Neuronal stem cell (in vitro differentiated cells): ENCODE results near the gene ST6GAL1. TPM values are rescaled to one million over a fixed set of nuclear protein-coding genes. Genes with fewer than 3 reads are reported as not detected.
A peak's percentile ranks its signal among the peaks of the same experiment; 100 is the strongest.

Experiments used
- DNase-seq: peaks from one replicate; pipeline ENCODE4 v3.0.0-alpha.2; 2013; ENCODE audit warnings: low spot score
- H2AFZ ChIP-seq: one replicate; pipeline ENCODE4 v1.6.1; 2013; ENCODE audit warnings: mild to moderate bottlenecking, low read length, inconsistent platforms
- H2AK5ac ChIP-seq: 2 replicates; pipeline ENCODE4 v1.6.1; 2013; ENCODE audit warnings: low read depth, mild to moderate bottlenecking, inconsistent platforms, low read length, moderate library complexity, mixed read lengths
- H2BK120ac ChIP-seq: 2 replicates; pipeline ENCODE4 v1.6.1; 2013; ENCODE audit warnings: low read depth, mild to moderate bottlenecking, inconsistent platforms, low read length, moderate library complexity, mixed read lengths
- H2BK12ac ChIP-seq: one replicate; pipeline ENCODE4 v1.6.1; 2013; ENCODE audit warnings: low read length, inconsistent platforms
- H2BK15ac ChIP-seq: 2 replicates; pipeline ENCODE4 v1.6.1; 2013; ENCODE audit warnings: mild to moderate bottlenecking, low read length, inconsistent platforms, mixed read lengths
- H2BK5ac ChIP-seq: one replicate; pipeline ENCODE4 v1.6.1; 2013; ENCODE audit warnings: inconsistent platforms, mild to moderate bottlenecking, low read length, moderate library complexity
- H3K14ac ChIP-seq: one replicate; pipeline ENCODE4 v1.6.1; 2013; ENCODE audit warnings: low read length, inconsistent platforms
- H3K18ac ChIP-seq: 2 replicates; pipeline ENCODE4 v1.6.1; 2013; ENCODE audit warnings: low read length, inconsistent platforms
- H3K23ac ChIP-seq: 2 replicates; pipeline ENCODE4 v1.6.1; 2013; ENCODE audit warnings: low read depth, mild to moderate bottlenecking, mixed read lengths, low read length, inconsistent platforms; ENCODE audit not compliant: poor library complexity
- H3K27ac ChIP-seq: replicated peaks from 3 replicates; pipeline ENCODE4 v1.5.1; 2013; ENCODE audit warnings: low read length, inconsistent platforms
- H3K27me3 ChIP-seq, 3 experiments: 2 replicates each; pipeline ENCODE4 v1.6.1; 2013; ENCODE audit warnings: low read length in 3 of 3, mild to moderate bottlenecking in 2 of 3, inconsistent platforms in 1 of 3, low read depth in 1 of 3, mixed read lengths in 1 of 3, moderate library complexity in 1 of 3; ENCODE audit not compliant: control insufficient read depth in 3 of 3, insufficient read depth in 3 of 3
- H3K36me3 ChIP-seq, 2 donors: replicated peaks in 1 of 2; 2 replicates each; pipeline ENCODE4 v1.6.1; 2013; ENCODE audit warnings: low read length in 2 of 2; ENCODE audit not compliant: control insufficient read depth in 2 of 2, insufficient read depth in 2 of 2
- H3K4ac ChIP-seq: 2 replicates; pipeline ENCODE4 v1.6.1; 2013; ENCODE audit warnings: inconsistent platforms, mild to moderate bottlenecking, low read length, moderate library complexity
- H3K4me1 ChIP-seq, 2 donors: 1 replicate in 1 of 2; 2 replicates in 1 of 2; pipeline ENCODE4 v1.6.1; 2013; ENCODE audit warnings: low read length in 2 of 2, low read depth in 1 of 2; ENCODE audit not compliant: control insufficient read depth in 2 of 2, insufficient read depth in 1 of 2
- H3K4me2 ChIP-seq: one replicate; pipeline ENCODE4 v1.6.1; 2013; ENCODE audit warnings: mild to moderate bottlenecking, low read length, inconsistent platforms; ENCODE audit not compliant: insufficient read depth, poor library complexity, severe bottlenecking
- H3K4me3 ChIP-seq, 2 donors: 2 replicates each; pipeline ENCODE4 v1.5.1; 2013; ENCODE audit warnings: low read length in 2 of 2, mild to moderate bottlenecking in 2 of 2, inconsistent platforms in 1 of 2, moderate library complexity in 1 of 2
- H3K79me1 ChIP-seq: one replicate; pipeline ENCODE4 v1.6.1; 2013; ENCODE audit warnings: low read depth, mild to moderate bottlenecking, inconsistent platforms, low read length, moderate library complexity
- H3K9ac ChIP-seq: one replicate; pipeline ENCODE4 v1.6.1; 2013; ENCODE audit warnings: mild to moderate bottlenecking, low read depth, low read length, inconsistent platforms; ENCODE audit not compliant: poor library complexity
- H3K9me3 ChIP-seq, 2 donors: replicated peaks in 1 of 2; 2 replicates each; pipeline versions ENCODE3 to v1.6.1; 2013; ENCODE audit warnings: low read length in 2 of 2, mild to moderate bottlenecking in 2 of 2, inconsistent platforms in 1 of 2, low read depth in 1 of 2, mixed read lengths in 1 of 2, moderate library complexity in 1 of 2; ENCODE audit not compliant: control insufficient read depth in 2 of 2, insufficient read depth in 1 of 2
- H4K8ac ChIP-seq: one replicate; pipeline ENCODE4 v1.6.1; 2013; ENCODE audit warnings: low read depth, mild to moderate bottlenecking, inconsistent platforms, low read length, moderate library complexity
- H4K91ac ChIP-seq: one replicate; pipeline ENCODE4 v1.6.1; 2013; ENCODE audit warnings: low read length, low read depth, mild to moderate bottlenecking, inconsistent platforms; ENCODE audit not compliant: poor library complexity
- WGBS, 2 donors: extraction: QIAGEN DNeasy Blood & Tissue Kit; methylation state at CpG; one replicate each; pipeline ENCODE4 v1.1.7; 2013; ENCODE audit warnings: missing lambda C conversion rate in 2 of 2, mixed read lengths in 1 of 2; ENCODE audit not compliant: insufficient read length in 2 of 2, insufficient replicate concordance in 1 of 2; ENCODE audit errors: extremely low coverage in 2 of 2; 5-methylcytosine and 5-hydroxymethylcytosine counted together
- polyA plus RNA-seq, 2 experiments: library from polyadenylated mRNA; stranded (reverse); fragments of 200-250 nt; gene quantifications; one replicate each; pipeline ENCODE4 v1.2.3, GENCODE V29; 2013

The ST6GAL1 gene, protein sequence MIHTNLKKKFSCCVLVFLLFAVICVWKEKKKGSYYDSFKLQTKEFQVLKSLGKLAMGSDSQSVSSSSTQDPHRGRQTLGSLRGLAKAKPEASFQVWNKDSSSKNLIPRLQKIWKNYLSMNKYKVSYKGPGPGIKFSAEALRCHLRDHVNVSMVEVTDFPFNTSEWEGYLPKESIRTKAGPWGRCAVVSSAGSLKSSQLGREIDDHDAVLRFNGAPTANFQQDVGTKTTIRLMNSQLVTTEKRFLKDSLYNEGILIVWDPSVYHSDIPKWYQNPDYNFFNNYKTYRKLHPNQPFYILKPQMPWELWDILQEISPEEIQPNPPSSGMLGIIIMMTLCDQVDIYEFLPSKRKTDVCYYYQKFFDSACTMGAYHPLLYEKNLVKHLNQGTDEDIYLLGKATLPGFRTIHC
- polyA plus RNA-seq (2013, experiment 1 of 2), result 28.7 TPM
- polyA plus RNA-seq (2013, experiment 2 of 2), result 29.0 TPM

DNA sequence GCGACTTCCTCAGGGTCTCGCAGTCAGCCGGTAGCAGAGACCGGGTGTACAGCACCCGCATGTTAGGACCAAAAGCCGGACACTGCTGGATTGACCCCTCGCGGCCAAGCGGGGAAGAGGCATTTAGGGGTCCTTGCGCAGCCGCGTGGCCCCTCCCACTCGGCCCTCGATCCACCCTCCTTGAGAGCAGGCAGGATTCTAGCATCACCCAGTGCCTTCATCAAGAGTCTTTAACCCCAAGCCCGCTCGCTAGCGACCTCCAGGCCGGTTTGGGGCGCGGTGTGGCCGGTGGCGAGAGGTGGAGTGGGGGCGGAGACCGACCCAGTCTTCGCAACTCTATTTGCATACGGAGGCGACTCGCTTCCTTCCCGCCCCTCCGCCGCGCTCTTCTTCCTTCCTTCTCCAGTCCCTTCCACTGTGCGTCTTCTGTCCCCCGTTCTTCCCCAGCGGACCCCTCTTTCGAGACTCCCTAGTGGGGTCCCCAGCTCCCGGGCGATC lies at the start of gene ST6GAL1:
Gene ST6GAL1, plus strand, starts transcription at position 384 of the 498 bp plus-strand sequence. CDS start 112,178 bp downstream, outside the sequence.
- peaks cover 7 to 10% of the 10 kb centered on the region in 2 donors for H3K4me1 ChIP-seq
- H2BK120ac ChIP-seq, result peak within 1 kb of the TSS; percentile 51

DNA sequence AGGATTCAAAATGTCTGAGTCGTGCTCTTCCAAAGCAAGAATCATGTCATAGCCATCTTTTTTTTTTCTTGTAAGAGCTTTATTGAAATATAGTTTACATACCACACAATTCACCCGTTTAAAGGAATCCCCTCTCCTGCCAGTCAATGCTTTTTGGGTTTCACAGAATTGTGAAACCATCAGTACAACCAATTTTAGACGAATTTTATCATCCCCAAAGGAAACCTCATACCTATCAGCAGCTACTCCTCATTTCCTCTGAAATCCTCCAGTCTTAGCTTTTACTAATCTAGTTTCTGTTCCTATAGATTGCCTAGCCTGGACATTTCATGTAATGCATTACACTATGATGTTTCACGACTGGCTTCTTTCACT lies 48.2 kb upstream of the ST6GAL1 start:
- H3K36me3 ChIP-seq, result no peaks in the 10 kb centered on the region

More for the DNA sequence above, at the start of gene ST6GAL1:
- peak within 1 kb of the TSS; percentile 91 for H3K4me2 ChIP-seq
- H3K27me3 ChIP-seq, result peaks cover 0 to 16% (median 0%) of the 10 kb centered on the region in 3 experiments
- peak within 1 kb of the TSS; percentile 36 for H2BK12ac ChIP-seq
- H3K4ac ChIP-seq, result no peak within 1 kb of the TSS
- peak within 1 kb of the TSS; percentile 96 for H3K18ac ChIP-seq
- H2BK5ac ChIP-seq, result peak within 1 kb of the TSS; percentile 85
- peak within 1 kb of the TSS; percentile 79 for H3K14ac ChIP-seq
- H4K91ac ChIP-seq, result no peak within 1 kb of the TSS
- no peak within 1 kb of the TSS for H4K8ac ChIP-seq
- peak within 1 kb of the TSS; percentile 73 for H2AK5ac ChIP-seq
- H3K79me1 ChIP-seq, result no peaks in the 10 kb centered on the region
- no CpG with 5 or more reads among the region's 38 CpGs for WGBS, 2 donors
- DNase-seq, result peak; percentile 70
- peaks cover 0 to 3% of the 10 kb centered on the region in 2 donors for H3K9me3 ChIP-seq
- H3K27ac ChIP-seq, result peak within 1 kb of the TSS; percentile 76
- peak within 1 kb of the TSS; percentile 98 for H2AFZ ChIP-seq
- H3K4me3 ChIP-seq, result peak within 1 kb of the TSS; percentile 57 to 97
- peaks cover 2 to 15% of the 10 kb centered on the region in 2 donors for H3K36me3 ChIP-seq
- H2BK15ac ChIP-seq, result peak within 1 kb of the TSS; percentile 32
- peak within 1 kb of the TSS; percentile 91 for H3K9ac ChIP-seq
- peak within 1 kb of the TSS; percentile 57 for H3K23ac ChIP-seq

DNA sequence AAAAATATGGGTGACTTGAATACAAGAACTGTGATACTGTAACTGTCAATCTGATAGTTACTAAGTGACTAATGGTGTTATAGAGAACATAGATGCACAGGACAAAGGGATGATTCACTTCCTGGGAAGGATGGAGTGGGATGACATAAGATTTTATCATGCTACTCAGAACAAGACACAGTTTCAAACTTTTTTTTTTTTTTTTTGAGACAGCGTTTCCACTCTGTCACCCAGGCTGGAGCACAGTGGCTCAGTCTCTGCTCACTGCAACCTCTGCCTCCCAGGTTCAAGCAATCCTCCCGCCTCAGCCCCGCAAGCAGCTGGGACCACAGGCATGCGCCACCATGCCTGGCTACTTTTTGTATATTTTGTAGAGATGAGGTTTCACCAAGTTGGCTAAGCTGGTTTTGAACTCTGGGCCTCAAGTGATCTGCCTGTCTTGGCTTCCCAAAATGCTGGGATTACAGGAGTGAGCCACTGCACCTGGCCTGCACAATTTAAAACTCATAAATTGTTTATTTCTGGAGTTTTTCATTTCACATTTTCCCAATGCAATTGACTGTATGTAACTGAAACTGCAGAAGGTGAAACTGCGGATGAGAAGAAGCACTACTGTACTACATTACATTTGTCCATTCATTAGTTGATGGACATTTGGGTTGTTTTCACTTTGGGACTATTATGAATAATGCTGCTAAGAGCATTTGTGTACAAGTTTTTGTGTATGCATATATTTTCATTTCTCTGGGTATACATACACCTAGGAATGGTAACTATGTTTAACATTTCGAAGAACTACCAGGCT lies 47.2 kb upstream of the ST6GAL1 start:
- Histone ChIP-seq H3K4me2 (no peak overlapping the region), H2AFZ (no peak overlapping the region), H3K9me3 (no peaks in the 10 kb centered on the region), H4K91ac (no peak overlapping the region), H3K79me1 (no peaks in the 10 kb centered on the region), H2BK15ac (no peak overlapping the region), H4K8ac (no peak overlapping the region), H3K14ac (no peak overlapping the region), H2BK12ac (no peak overlapping the region), H3K18ac (no peak overlapping the region), H2BK120ac (no peak overlapping the region), H3K4me1 (peaks cover 0 to 2% of the 10 kb centered on the region in 2 donors), H3K23ac (no peak overlapping the region), H3K9ac (no peak overlapping the region), H3K4ac (no peak overlapping the region), H2BK5ac (no peak overlapping the region), H3K4me3 (no peak overlapping the region), H3K27me3 (peaks cover 0 to 4% (median 0%) of the 10 kb centered on the region in 3 experiments), H3K27ac (no peak overlapping the region), H2AK5ac (no peak overlapping the region), H3K36me3 (no peaks in the 10 kb centered on the region)
- no CpG with 5 or more reads among the region's 6 CpGs for WGBS, 2 donors
- no peak for DNase-seq

More for the DNA sequence above, 48.2 kb upstream of the ST6GAL1 start:
- Histone ChIP-seq H2AK5ac (no peak overlapping the region), H3K18ac (no peak overlapping the region), H4K8ac (no peak overlapping the region), H4K91ac (no peak overlapping the region), H3K4ac (no peak overlapping the region), H2BK15ac (no peak overlapping the region), H3K9me3 (no peaks in the 10 kb centered on the region), H2BK12ac (no peak overlapping the region), H2AFZ (no peak overlapping the region), H3K79me1 (no peaks in the 10 kb centered on the region), H3K27me3 (peaks cover 0 to 4% (median 0%) of the 10 kb centered on the region in 3 experiments), H3K23ac (no peak overlapping the region), H3K14ac (no peak overlapping the region), H3K4me3 (no peak overlapping the region), H2BK120ac (no peak overlapping the region), H2BK5ac (no peak overlapping the region), H3K9ac (no peak overlapping the region), H3K4me2 (no peak overlapping the region), H3K4me1 (peaks cover 0 to 2% of the 10 kb centered on the region in 2 donors), H3K27ac (no peak overlapping the region)
- WGBS, 2 donors, result no CpG with 5 or more reads among the region's 4 CpGs
- no peak for DNase-seq
